ENCODE measurements around the gene CCND2.

CCND2 gene

DNA sequence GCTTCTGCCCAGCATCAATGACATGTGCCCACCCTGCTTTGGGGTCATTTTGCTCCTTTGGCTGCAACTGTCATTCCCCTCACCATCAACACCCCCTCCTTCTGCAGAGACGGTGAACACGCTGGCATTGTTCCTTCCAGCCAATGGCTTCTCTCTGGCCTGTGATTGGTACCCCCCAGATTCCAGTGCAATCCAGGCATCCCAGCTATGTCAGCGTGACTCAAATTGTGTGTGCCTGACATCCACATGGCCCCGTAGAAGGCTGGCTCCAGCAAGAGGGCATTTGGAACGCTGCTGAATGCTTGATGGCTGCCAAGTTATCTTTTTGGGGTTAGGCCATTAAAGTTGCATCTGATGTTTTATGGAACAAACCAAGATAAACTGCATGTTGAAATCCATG is 21.0 kb upstream of the CCND2 start:
- H3K36me3 ChIP-seq (replicated peaks; ENCODE audit: low read depth, low read length) = no peaks in the 10 kb centered on the region
- H2AFZ ChIP-seq (ENCODE audit: low read depth, low read length) = no peak overlapping the region
- no peak overlapping the region for H3K27ac ChIP-seq (ENCODE audit: low read length)
- H3K9me3 ChIP-seq (ENCODE audit: insufficient read depth, low read length) = no peaks in the 10 kb centered on the region
- no peak overlapping the region for H3K4me3 ChIP-seq (ENCODE audit: low read length)
- no peaks in the 10 kb centered on the region for H3K79me2 ChIP-seq (ENCODE audit: low read length)
- H3K4me2 ChIP-seq (ENCODE audit: low read length) = no peak overlapping the region
- no peak for TF ChIP-seq EZH2phosphoT487 (IDR thresholded peaks at IDR 0.05; ENCODE audit: low read depth)
- TF ChIP-seq, protein P1, sequence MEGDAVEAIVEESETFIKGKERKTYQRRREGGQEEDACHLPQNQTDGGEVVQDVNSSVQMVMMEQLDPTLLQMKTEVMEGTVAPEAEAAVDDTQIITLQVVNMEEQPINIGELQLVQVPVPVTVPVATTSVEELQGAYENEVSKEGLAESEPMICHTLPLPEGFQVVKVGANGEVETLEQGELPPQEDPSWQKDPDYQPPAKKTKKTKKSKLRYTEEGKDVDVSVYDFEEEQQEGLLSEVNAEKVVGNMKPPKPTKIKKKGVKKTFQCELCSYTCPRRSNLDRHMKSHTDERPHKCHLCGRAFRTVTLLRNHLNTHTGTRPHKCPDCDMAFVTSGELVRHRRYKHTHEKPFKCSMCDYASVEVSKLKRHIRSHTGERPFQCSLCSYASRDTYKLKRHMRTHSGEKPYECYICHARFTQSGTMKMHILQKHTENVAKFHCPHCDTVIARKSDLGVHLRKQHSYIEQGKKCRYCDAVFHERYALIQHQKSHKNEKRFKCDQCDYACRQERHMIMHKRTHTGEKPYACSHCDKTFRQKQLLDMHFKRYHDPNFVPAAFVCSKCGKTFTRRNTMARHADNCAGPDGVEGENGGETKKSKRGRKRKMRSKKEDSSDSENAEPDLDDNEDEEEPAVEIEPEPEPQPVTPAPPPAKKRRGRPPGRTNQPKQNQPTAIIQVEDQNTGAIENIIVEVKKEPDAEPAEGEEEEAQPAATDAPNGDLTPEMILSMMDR (IDR thresholded peaks at IDR 0.05; ENCODE audit: low read depth, low read length) = no peak
- H3K9ac ChIP-seq (ENCODE audit: low read length) = no peak overlapping the region
- H3K27me3 ChIP-seq (ENCODE audit: low read depth, low read length) = peaks cover 7% of the 10 kb centered on the region
- peaks cover 37% of the 10 kb centered on the region for H3K4me1 ChIP-seq (ENCODE audit: low read length)
- H4K20me1 ChIP-seq (ENCODE audit: insufficient read depth, low read length) = no peaks in the 10 kb centered on the region

DNA sequence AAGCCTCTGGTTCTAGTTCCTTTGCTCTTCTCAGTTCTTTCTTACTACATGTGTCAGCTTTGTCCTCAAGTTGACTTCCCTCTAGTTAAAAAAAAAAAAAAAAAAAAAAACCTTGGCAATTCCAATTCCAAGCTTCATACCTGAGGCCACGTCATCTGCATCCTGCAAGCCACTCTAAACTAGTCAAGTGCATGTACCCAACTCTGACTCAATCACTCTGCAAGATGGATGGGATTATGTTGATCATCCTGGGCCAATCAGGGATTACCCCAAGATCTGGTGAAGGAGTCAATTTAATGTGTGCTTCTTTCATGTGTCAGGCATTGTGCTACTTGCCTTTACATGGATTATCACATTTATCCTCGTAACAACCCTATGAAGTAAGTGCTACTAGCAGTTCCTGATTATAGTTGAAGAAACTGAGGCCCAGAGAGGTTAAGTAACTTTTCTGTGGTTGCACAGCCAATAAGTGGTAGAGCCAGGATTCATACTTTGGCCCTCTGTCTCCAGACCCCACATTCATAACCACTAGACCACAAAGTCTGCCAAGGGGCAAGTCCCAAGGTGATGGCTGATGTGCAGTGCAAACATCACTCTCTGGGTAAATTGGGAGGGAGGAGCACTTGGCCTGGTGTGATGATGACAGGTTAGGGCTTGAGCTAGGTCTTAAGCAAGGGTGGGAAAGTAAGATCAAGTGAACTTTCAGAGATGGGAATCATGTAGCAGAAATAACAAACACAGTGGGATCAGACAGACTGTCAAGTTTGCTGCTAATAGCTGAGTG is 17.3 kb upstream of the CCND2 start:
- Histone ChIP-seq H3K79me2 (ENCODE audit: low read length) (no peaks in the 10 kb centered on the region), H3K27me3 (ENCODE audit: low read depth, low read length) (peaks cover 7% of the 10 kb centered on the region), H3K27ac (ENCODE audit: low read length) (no peak overlapping the region), H3K36me3 (replicated peaks; ENCODE audit: low read depth, low read length) (peaks cover 22% of the 10 kb centered on the region), H2AFZ (ENCODE audit: low read depth, low read length) (no peak overlapping the region), H3K4me3 (ENCODE audit: low read length) (no peak overlapping the region), H3K9me3 (ENCODE audit: insufficient read depth, low read length) (peaks cover 15% of the 10 kb centered on the region; the same call in 1 of the 2 replicates), H3K4me2 (ENCODE audit: low read length) (no peak overlapping the region), H3K4me1 (ENCODE audit: low read length) (peaks cover 34% of the 10 kb centered on the region), H4K20me1 (ENCODE audit: insufficient read depth, low read length) (no peaks in the 10 kb centered on the region), H3K9ac (ENCODE audit: low read length) (no peak overlapping the region)
- TF ChIP-seq, protein P1 (IDR thresholded peaks at IDR 0.05; ENCODE audit: low read depth, low read length) = no peak
- TF ChIP-seq EZH2phosphoT487 (IDR thresholded peaks at IDR 0.05; ENCODE audit: low read depth) = no peak

DNA sequence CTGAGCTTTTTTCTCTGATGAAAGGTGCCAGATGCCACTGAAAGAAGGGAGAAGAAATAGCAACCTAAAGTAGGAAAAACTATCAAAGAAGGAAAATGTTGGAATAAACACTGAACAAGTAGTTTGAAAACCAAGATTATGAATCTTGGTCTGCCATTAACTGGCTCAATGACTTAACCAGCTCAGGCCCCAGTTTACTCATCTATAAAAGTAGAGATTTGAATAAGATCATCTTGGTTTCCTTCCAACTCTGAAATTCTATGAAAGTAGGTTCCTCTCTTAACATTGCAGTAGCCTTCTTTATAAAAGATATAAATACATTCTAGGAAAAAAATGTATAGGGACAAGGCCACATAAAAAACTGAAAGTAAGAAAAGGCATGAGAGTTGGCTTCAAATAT is 16.1 kb upstream of the CCND2 start:
- Histone ChIP-seq H3K9ac (ENCODE audit: low read length) (no peak overlapping the region), H3K9me3 (ENCODE audit: insufficient read depth, low read length) (peaks cover 15% of the 10 kb centered on the region; the same call in 1 of the 2 replicates), H3K27ac (ENCODE audit: low read length) (no peak overlapping the region), H3K4me1 (ENCODE audit: low read length) (peaks cover 41% of the 10 kb centered on the region), H2AFZ (ENCODE audit: low read depth, low read length) (no peak overlapping the region), H4K20me1 (ENCODE audit: insufficient read depth, low read length) (no peaks in the 10 kb centered on the region), H3K4me2 (ENCODE audit: low read length) (no peak overlapping the region), H3K36me3 (replicated peaks; ENCODE audit: low read depth, low read length) (peaks cover 23% of the 10 kb centered on the region), H3K27me3 (ENCODE audit: low read depth, low read length) (peaks cover 3% of the 10 kb centered on the region), H3K4me3 (ENCODE audit: low read length) (no peak overlapping the region), H3K79me2 (ENCODE audit: low read length) (no peaks in the 10 kb centered on the region)
- TF ChIP-seq EZH2phosphoT487 (IDR thresholded peaks at IDR 0.05; ENCODE audit: low read depth) = no peak
- TF ChIP-seq, protein P1 (IDR thresholded peaks at IDR 0.05; ENCODE audit: low read depth, low read length) = no peak

DNA sequence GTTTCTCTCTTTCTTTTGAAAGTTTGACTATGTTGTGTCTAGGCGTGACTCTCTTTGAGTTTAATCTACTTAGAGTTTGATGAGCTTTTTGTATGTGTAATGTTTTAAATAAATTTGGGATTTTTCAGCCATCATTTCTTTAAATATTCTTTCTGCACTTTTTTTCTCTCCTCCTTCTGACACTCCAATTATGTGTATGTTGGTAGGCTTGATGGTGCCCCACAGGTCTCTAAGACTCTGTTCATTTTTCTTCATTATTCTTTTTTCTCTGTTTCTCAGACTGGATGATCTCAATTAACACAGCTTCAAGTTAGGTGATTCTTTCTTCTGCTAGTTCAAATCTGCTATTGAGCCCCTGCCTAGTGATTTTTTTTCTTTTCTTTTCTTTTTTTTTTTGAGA is 14.5 kb upstream of the CCND2 start:
- Histone ChIP-seq H2AFZ (ENCODE audit: low read depth, low read length) (no peak overlapping the region), H3K9ac (ENCODE audit: low read length) (no peak overlapping the region), H3K79me2 (ENCODE audit: low read length) (no peaks in the 10 kb centered on the region), H3K4me1 (ENCODE audit: low read length) (peaks cover 49% of the 10 kb centered on the region), H4K20me1 (ENCODE audit: insufficient read depth, low read length) (no peaks in the 10 kb centered on the region), H3K27me3 (ENCODE audit: low read depth, low read length) (no peaks in the 10 kb centered on the region), H3K9me3 (ENCODE audit: insufficient read depth, low read length) (peaks cover 15% of the 10 kb centered on the region; the same call in 1 of the 2 replicates), H3K27ac (ENCODE audit: low read length) (no peak overlapping the region), H3K4me2 (ENCODE audit: low read length) (no peak overlapping the region), H3K36me3 (replicated peaks; ENCODE audit: low read depth, low read length) (peaks cover 25% of the 10 kb centered on the region), H3K4me3 (ENCODE audit: low read length) (no peak overlapping the region)
- TF ChIP-seq, protein P1 (IDR thresholded peaks at IDR 0.05; ENCODE audit: low read depth, low read length) = no peak

Data from OCI-LY3 (cell line).